GM18868 (cell line): Measurements from ENCODE around the gene RBBP8.

Source experiments
- ATAC-seq: cut with Tn5 transposase; IDR thresholded peaks from one replicate; pipeline ENCODE4 v1.9.1; 2021; ENCODE audit warnings: mild to moderate bottlenecking, moderate library complexity; ENCODE audit not compliant: unreplicated experiment

The RBBP8 gene

DNA sequence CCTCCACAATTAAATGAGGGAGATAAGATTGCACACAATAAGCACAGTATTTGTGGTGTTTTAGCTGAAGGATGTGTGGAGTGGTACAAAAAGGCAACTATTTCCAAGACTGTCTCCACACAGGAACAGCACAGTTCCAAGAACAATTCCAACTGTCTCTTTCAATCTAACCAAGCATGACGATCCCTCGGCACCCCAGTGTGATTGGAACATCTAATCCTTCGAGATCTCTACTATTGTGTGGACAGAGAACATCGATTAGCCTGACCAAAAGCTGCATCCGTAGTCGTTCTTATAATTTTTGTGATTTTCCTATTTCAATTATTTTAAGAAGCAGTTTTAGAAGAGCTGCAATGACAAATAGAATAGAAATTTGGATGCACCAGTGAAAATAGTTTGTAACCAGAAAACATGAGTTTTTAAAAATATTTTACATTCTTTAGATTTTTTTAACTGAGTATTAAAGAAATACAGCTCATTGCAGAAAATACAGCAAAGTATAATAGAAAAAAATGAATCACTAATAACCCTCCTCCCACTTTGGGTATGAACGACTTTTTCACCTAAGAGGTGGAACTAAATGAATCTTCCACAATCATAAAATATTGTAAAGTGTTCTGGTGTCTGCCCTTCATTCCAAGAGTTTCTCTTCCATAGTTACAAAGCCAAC, 125.8 kb downstream of the RBBP8 start:
- no peak for ATAC-seq

DNA sequence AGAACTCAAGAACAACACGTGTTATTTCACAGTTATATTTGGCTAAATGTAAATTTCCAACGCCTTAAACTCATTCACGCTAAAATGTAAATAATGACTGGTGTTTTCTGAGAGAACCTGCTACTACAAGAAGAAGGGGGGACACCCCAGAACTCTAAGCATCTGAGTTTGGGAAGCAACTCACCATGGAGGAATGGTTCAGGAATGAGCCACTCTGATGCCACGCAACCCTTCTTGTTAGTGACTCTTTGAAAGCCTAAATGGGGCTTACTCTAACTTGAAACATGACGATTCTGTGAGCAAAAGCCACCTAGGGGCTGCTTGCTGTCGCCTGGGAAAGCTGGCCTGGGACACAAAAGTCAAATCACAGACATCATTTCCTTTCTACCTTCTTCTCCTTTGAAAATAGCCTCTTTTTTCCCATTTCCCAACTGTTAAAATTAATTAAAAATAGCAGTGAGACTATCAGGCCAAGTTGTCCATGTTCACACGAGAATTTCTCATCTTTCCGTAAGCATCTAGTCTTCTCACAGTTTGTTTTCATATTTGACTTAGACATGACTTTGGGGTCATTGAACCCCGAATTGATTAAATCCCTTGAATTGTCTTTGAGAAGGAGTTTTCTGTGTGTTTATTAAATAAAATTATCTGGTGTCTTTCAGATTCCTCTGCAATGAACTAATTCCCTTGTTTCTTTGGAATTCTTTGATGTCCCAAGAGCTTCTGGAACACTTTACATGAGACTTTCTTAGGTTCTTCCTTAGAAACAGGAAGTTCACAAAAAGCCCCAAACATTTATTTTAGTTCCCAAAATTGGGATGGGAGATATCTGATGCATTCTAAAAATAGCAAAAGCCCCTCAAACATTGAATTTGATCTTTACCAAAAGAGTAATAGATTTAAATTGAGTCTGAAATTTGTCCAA, 126.7 kb downstream of the RBBP8 start:
- ATAC-seq = no peak

GRCh38 chr18:23062011-23062410, 128.9 kb downstream of the RBBP8 start:
- ATAC-seq = no peak

GRCh38 chr18:23063502-23063901, 130.4 kb downstream of the RBBP8 start:
- no peak for ATAC-seq

- no peak for ATAC-seq
These were observed 132.2 kb downstream of the RBBP8 start for GRCh38 chr18:23065234-23065806.

DNA sequence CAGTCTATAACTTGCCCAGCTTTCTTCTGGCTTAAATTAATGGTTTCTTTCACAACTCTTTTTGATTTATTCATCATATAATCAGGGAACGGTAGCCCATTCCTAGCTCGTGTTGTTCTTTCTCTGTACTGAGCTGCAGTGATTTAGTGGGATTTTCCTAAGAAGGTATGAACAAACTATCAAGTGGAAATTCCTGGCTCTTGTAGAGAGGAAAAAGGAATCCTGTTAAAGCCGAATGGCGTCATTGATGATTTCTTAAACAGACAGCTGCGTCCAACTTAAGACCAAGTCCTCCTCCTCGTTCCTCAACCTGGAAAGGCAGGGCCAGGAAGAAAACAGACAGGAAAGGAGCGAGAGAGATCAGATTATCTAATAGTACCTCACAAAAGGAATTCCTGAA, 132.9 kb downstream of the RBBP8 start:
- ATAC-seq = no peak

DNA sequence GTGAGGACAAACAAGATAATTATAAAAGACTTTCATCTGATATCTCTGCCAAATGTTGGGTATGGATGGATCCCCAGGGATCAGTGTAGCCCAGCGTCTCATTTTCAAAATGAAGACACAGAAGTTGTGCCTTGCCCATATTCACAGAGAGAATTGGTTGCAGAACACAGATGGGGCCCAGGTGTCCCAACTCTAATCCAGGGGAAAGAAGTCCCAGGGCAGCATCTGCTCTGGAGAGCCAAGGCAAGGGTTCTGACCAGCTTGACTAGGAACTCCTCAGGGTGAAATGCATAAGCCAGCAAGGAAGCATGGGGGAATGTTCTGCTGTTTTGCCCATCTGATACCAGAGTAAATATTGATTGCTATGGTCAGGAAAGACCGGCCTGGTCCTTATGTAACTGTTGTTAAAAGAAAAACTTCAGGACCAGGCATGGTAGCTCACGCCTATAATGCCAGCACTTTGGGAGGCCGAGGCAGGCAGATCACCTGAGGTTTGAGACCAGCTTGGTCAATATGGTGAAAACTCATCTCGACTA, 133.4 kb downstream of the RBBP8 start:
- no peak for ATAC-seq

- no peak for ATAC-seq
These were observed 134.1 kb downstream of the RBBP8 start for GRCh38 chr18:23067236-23067635.

GRCh38 chr18:23068011-23068410, 134.9 kb downstream of the RBBP8 start:
- no peak for ATAC-seq

GRCh38 chr18:23068570-23069310, 135.6 kb downstream of the RBBP8 start:
- no peak for ATAC-seq

GRCh38 chr18:23069481-23069880, 136.4 kb downstream of the RBBP8 start:
- no peak for ATAC-seq

DNA sequence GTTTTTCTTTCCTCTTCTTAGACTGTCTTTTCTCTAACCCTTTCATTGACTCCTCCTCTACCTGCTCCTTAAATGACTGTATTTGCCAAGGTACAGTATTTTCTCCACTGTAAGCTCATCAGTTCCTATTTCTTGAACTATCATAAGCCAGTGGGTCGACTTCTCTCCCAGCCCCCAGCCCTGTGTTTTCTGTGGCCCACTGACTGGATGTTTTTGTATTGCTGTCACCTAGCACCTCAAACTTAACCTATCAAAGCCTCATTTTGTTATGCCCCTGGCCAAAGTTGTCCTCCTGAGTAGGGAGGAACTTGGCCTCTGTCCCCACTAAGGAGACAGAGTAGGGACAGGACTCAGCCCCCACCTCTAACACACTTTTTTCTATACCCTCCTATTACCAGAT, 136.8 kb downstream of the RBBP8 start:
- no peak for ATAC-seq

GRCh38 chr18:23071285-23071684, 138.2 kb downstream of the RBBP8 start:
- ATAC-seq = peak; percentile 98

DNA sequence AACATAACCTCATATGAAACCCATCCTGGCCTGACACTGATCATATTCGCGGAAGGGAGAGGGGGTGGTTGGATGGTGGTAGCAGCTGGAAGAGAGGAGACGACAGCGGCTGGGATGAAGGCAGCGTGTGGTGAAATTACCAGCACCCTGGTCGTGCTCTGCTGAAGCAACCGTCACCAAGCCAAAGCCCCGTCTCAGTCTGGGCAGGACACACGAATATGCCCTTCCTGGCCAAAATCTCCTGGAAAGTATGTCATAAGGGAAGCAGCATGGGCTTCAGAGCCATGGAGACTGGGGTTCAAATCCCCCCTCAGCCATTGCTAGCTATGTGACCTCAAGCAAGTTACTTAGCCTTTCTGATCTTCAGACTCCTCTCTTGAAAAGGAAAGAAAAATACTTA, 139.0 kb downstream of the RBBP8 start:
- ATAC-seq = no peak

- ATAC-seq = no peak
These were observed 141.0 kb downstream of the RBBP8 start for GRCh38 chr18:23073996-23074606.
